ENCODE data around the gene SETDB1.
A peak's percentile ranks its signal among the peaks of the same experiment; 100 is the strongest.
"Not testable (repeated sequence)": the region's sequence is repeated elsewhere in the genome, so short reads cannot be mapped to it uniquely, and the experiment has no call there.

The SETDB1 gene

GRCh38 chr1:150917387-150917786 lies 8.8 kb upstream of the SETDB1 start:
- Histone ChIP-seq H3K4me3 (ENCODE audit: low read length) (no peak overlapping the region), H3K9ac (ENCODE audit: low read length) (no peak overlapping the region), H3K79me2 (ENCODE audit: control insufficient read depth, insufficient read depth, low read length) (no peaks in the 10 kb centered on the region), H3K4me1 (ENCODE audit: control insufficient read depth, low read depth, low read length) (peaks cover 2% of the 10 kb centered on the region), H3K56ac (ENCODE audit: low read length) (no peak overlapping the region), H3K36me3 (ENCODE audit: control insufficient read depth, insufficient read depth, low read length) (no peaks in the 10 kb centered on the region), H4K5ac (ENCODE audit: low read length) (no peak overlapping the region), H3K4ac (ENCODE audit: low read depth, low read length) (no peak overlapping the region), H2BK120ac (ENCODE audit: low read depth, low read length) (no peak overlapping the region), H2AK5ac (ENCODE audit: low read length) (no peak overlapping the region), H3K23ac (ENCODE audit: low read length) (no peak overlapping the region), H2BK5ac (ENCODE audit: low read length) (no peak overlapping the region), H3K4me2 (ENCODE audit: low read length) (no peak overlapping the region), H3K27ac (ENCODE audit: low read depth, low read length) (no peak overlapping the region), H3K27me3 (ENCODE audit: insufficient read depth, low read length, poor library complexity) (no peaks in the 10 kb centered on the region), H2BK15ac (replicated peaks; ENCODE audit: low read depth) (no peak overlapping the region), H4K8ac (ENCODE audit: low read depth, low read length) (no peak overlapping the region), H3K79me1 (ENCODE audit: low read length) (no peaks in the 10 kb centered on the region), H3K18ac (ENCODE audit: low read length) (no peak overlapping the region)
- WGBS (ENCODE audit: extremely low coverage, insufficient coverage, low lambda C conversion rate) = no CpG with 5 or more reads among the region's 7 CpGs
- DNase-seq = no peak

GRCh38 chr1:150922519-150922975 lies 3.6 kb upstream of the SETDB1 start:
- Histone ChIP-seq H3K79me1 (ENCODE audit: low read length) (peaks cover under 1% of the 10 kb centered on the region), H3K27me3 (ENCODE audit: insufficient read depth, low read length, poor library complexity) (no peaks in the 10 kb centered on the region), H3K23ac (ENCODE audit: low read length) (no peak overlapping the region), H3K27ac (ENCODE audit: low read depth, low read length) (no peak overlapping the region), H3K4me3 (ENCODE audit: low read length) (no peak overlapping the region), H3K18ac (ENCODE audit: low read length) (no peak overlapping the region), H3K4me2 (ENCODE audit: low read length) (no peak overlapping the region), H3K36me3 (ENCODE audit: control insufficient read depth, insufficient read depth, low read length) (no peaks in the 10 kb centered on the region), H2BK15ac (replicated peaks; ENCODE audit: low read depth) (no peak overlapping the region), H2BK5ac (ENCODE audit: low read length) (no peak overlapping the region), H2BK120ac (ENCODE audit: low read depth, low read length) (no peak overlapping the region), H4K5ac (ENCODE audit: low read length) (no peak overlapping the region), H2AK5ac (ENCODE audit: low read length) (no peak overlapping the region), H3K4ac (ENCODE audit: low read depth, low read length) (no peak overlapping the region), H3K9ac (ENCODE audit: low read length) (no peak overlapping the region), H4K8ac (ENCODE audit: low read depth, low read length) (no peak overlapping the region), H3K56ac (ENCODE audit: low read length) (no peak overlapping the region), H3K4me1 (ENCODE audit: control insufficient read depth, low read depth, low read length) (no peaks in the 10 kb centered on the region), H3K79me2 (ENCODE audit: control insufficient read depth, insufficient read depth, low read length) (peaks cover 3% of the 10 kb centered on the region)
- peak; percentile 87 for DNase-seq
- WGBS (ENCODE audit: extremely low coverage, insufficient coverage, low lambda C conversion rate) = no CpG with 5 or more reads among the region's 2 CpGs

GRCh38 chr1:150925080-150925479 lies 1.1 kb upstream of the SETDB1 start:
- Histone ChIP-seq H2BK120ac (ENCODE audit: low read depth, low read length) (no peak overlapping the region), H3K23ac (ENCODE audit: low read length) (no peak overlapping the region), H3K79me1 (ENCODE audit: low read length) (peaks cover 4% of the 10 kb centered on the region), H2AK5ac (ENCODE audit: low read length) (no peak overlapping the region), H4K5ac (ENCODE audit: low read length) (no peak overlapping the region), H3K4ac (ENCODE audit: low read depth, low read length) (peak overlapping the region; percentile 70), H2BK15ac (replicated peaks; ENCODE audit: low read depth) (no peak overlapping the region), H3K79me2 (ENCODE audit: control insufficient read depth, insufficient read depth, low read length) (peaks cover 5% of the 10 kb centered on the region), H3K4me2 (ENCODE audit: low read length) (no peak overlapping the region), H3K27ac (ENCODE audit: low read depth, low read length) (no peak overlapping the region), H3K4me1 (ENCODE audit: control insufficient read depth, low read depth, low read length) (no peaks in the 10 kb centered on the region), H3K27me3 (ENCODE audit: insufficient read depth, low read length, poor library complexity) (no peaks in the 10 kb centered on the region), H2BK5ac (ENCODE audit: low read length) (no peak overlapping the region), H4K8ac (ENCODE audit: low read depth, low read length) (no peak overlapping the region), H3K18ac (ENCODE audit: low read length) (no peak overlapping the region), H3K9ac (ENCODE audit: low read length) (no peak overlapping the region), H3K36me3 (ENCODE audit: control insufficient read depth, insufficient read depth, low read length) (peaks cover 4% of the 10 kb centered on the region), H3K4me3 (ENCODE audit: low read length) (no peak overlapping the region), H3K56ac (ENCODE audit: low read length) (no peak overlapping the region)
- peak; percentile 2 for DNase-seq
- WGBS (ENCODE audit: extremely low coverage, insufficient coverage, low lambda C conversion rate) = no CpG with 5 or more reads among the region's 23 CpGs

- no peak overlapping the region for H2BK15ac ChIP-seq (replicated peaks; ENCODE audit: low read depth)
- H2AK5ac ChIP-seq (ENCODE audit: low read length) = no peak overlapping the region
- no peak overlapping the region for H3K9ac ChIP-seq (ENCODE audit: low read length)
- H3K4me2 ChIP-seq (ENCODE audit: low read length) = no peak overlapping the region
- peaks cover 5% of the 10 kb centered on the region for H3K79me2 ChIP-seq (ENCODE audit: control insufficient read depth, insufficient read depth, low read length)
- no peak for DNase-seq
- peaks cover 4% of the 10 kb centered on the region for H3K36me3 ChIP-seq (ENCODE audit: control insufficient read depth, insufficient read depth, low read length)
- no peaks in the 10 kb centered on the region for H3K27me3 ChIP-seq (ENCODE audit: insufficient read depth, low read length, poor library complexity)
- no peak overlapping the region for H3K4me3 ChIP-seq (ENCODE audit: low read length)
- H4K8ac ChIP-seq (ENCODE audit: low read depth, low read length) = no peak overlapping the region
- no peaks in the 10 kb centered on the region for H3K4me1 ChIP-seq (ENCODE audit: control insufficient read depth, low read depth, low read length)
- no CpG with 5 or more reads among the region's 4 CpGs for WGBS (ENCODE audit: extremely low coverage, insufficient coverage, low lambda C conversion rate)
- H2BK5ac ChIP-seq (ENCODE audit: low read length) = no peak overlapping the region
- peak overlapping the region; percentile 71 for H4K5ac ChIP-seq (ENCODE audit: low read length)
- no peak overlapping the region for H3K18ac ChIP-seq (ENCODE audit: low read length)
- H3K79me1 ChIP-seq (ENCODE audit: low read length) = peaks cover 4% of the 10 kb centered on the region
- H3K4ac ChIP-seq (ENCODE audit: low read depth, low read length) = no peak overlapping the region
- H3K56ac ChIP-seq (ENCODE audit: low read length) = peak overlapping the region; percentile 15
- H3K27ac ChIP-seq (ENCODE audit: low read depth, low read length) = no peak overlapping the region
- H2BK120ac ChIP-seq (ENCODE audit: low read depth, low read length) = no peak overlapping the region
- no peak overlapping the region for H3K23ac ChIP-seq (ENCODE audit: low read length)
These were observed 1.5 kb downstream of the SETDB1 start for GRCh38 chr1:150927624-150928023.

- no peak overlapping the region for H2BK120ac ChIP-seq (ENCODE audit: low read depth, low read length)
- H3K27me3 ChIP-seq (ENCODE audit: insufficient read depth, low read length, poor library complexity) = no peaks in the 10 kb centered on the region
- H4K8ac ChIP-seq (ENCODE audit: low read depth, low read length) = no peak overlapping the region
- DNase-seq = peak; percentile 4
- no peak overlapping the region for H3K56ac ChIP-seq (ENCODE audit: low read length)
- no peak overlapping the region for H3K27ac ChIP-seq (ENCODE audit: low read depth, low read length)
- H2BK15ac ChIP-seq (replicated peaks; ENCODE audit: low read depth) = no peak overlapping the region
- H3K4me2 ChIP-seq (ENCODE audit: low read length) = no peak overlapping the region
- H3K79me2 ChIP-seq (ENCODE audit: control insufficient read depth, insufficient read depth, low read length) = peaks cover 5% of the 10 kb centered on the region
- WGBS (ENCODE audit: extremely low coverage, insufficient coverage, low lambda C conversion rate) = no CpG with 5 or more reads among the region's 3 CpGs
- no peaks in the 10 kb centered on the region for H3K4me1 ChIP-seq (ENCODE audit: control insufficient read depth, low read depth, low read length)
- H3K4ac ChIP-seq (ENCODE audit: low read depth, low read length) = no peak overlapping the region
- H3K36me3 ChIP-seq (ENCODE audit: control insufficient read depth, insufficient read depth, low read length) = peaks cover 4% of the 10 kb centered on the region
- H3K9ac ChIP-seq (ENCODE audit: low read length) = no peak overlapping the region
- H3K79me1 ChIP-seq (ENCODE audit: low read length) = peaks cover 4% of the 10 kb centered on the region
- H3K23ac ChIP-seq (ENCODE audit: low read length) = no peak overlapping the region
- H2BK5ac ChIP-seq (ENCODE audit: low read length) = no peak overlapping the region
- H2AK5ac ChIP-seq (ENCODE audit: low read length) = no peak overlapping the region
- H4K5ac ChIP-seq (ENCODE audit: low read length) = no peak overlapping the region
- H3K18ac ChIP-seq (ENCODE audit: low read length) = no peak overlapping the region
- H3K4me3 ChIP-seq (ENCODE audit: low read length) = no peak overlapping the region
These were observed 2.1 kb downstream of the SETDB1 start for GRCh38 chr1:150928286-150928685.

GRCh38 chr1:150928775-150929174 lies 2.6 kb downstream of the SETDB1 start:
- not testable (repeated sequence) for H2BK120ac ChIP-seq (ENCODE audit: low read depth, low read length); H3K79me2 ChIP-seq (ENCODE audit: control insufficient read depth, insufficient read depth, low read length); H3K56ac ChIP-seq (ENCODE audit: low read length); H2AK5ac ChIP-seq (ENCODE audit: low read length); H3K79me1 ChIP-seq (ENCODE audit: low read length); H3K4me3 ChIP-seq (ENCODE audit: low read length); H4K8ac ChIP-seq (ENCODE audit: low read depth, low read length); H3K9ac ChIP-seq (ENCODE audit: low read length); H3K27ac ChIP-seq (ENCODE audit: low read depth, low read length); H3K36me3 ChIP-seq (ENCODE audit: control insufficient read depth, insufficient read depth, low read length); H3K4ac ChIP-seq (ENCODE audit: low read depth, low read length); H3K18ac ChIP-seq (ENCODE audit: low read length); H3K4me2 ChIP-seq (ENCODE audit: low read length); H3K4me1 ChIP-seq (ENCODE audit: control insufficient read depth, low read depth, low read length); H4K5ac ChIP-seq (ENCODE audit: low read length); H3K27me3 ChIP-seq (ENCODE audit: insufficient read depth, low read length, poor library complexity); H2BK15ac ChIP-seq (replicated peaks; ENCODE audit: low read depth); H3K23ac ChIP-seq (ENCODE audit: low read length); H2BK5ac ChIP-seq (ENCODE audit: low read length); DNase-seq
- no CpG with 5 or more reads among the region's 6 CpGs for WGBS (ENCODE audit: extremely low coverage, insufficient coverage, low lambda C conversion rate)

Data from mesendoderm (in vitro differentiated cells).